IMR-90 (cell line): ENCODE data around the gene CATSPERB. TPM values are rescaled to one million over a fixed set of nuclear protein-coding genes. Genes with fewer than 3 reads are reported as not detected.

Experiments
- ATAC-seq: fragments of 200-7000 bp; cut with Tn5 transposase; 2 replicates; pipeline ENCODE4 v1.9.1; 2020; ENCODE audit warnings: low read depth, mild to moderate bottlenecking, moderate library complexity
- BruUV-seq: library from RNA; stranded (reverse); fragments of 400-500 nt; replicated peaks from 2 replicates; lab custom pipeline; 2021; lab: Mats Ljungman, UMichigan
- CTCF ChIA-PET: fragments of 300-600 bp; formaldehyde crosslinking; extraction: SDS; loops from one replicate; lab custom pipeline; 2021; ENCODE audit warnings: antibody characterized with exemption; lab: Yijun Ruan, JAX
- POLR2A ChIA-PET: fragments of 300-600 bp; sonication (Branson Sonifier 250); formaldehyde crosslinking; loops from one replicate; lab custom pipeline; 2022; ENCODE audit warnings: antibody characterized with exemption; ENCODE audit not compliant: unreplicated experiment; lab: Charles Lee
- DNase-seq: peaks from one replicate; pipeline ENCODE4 v3.0.0; 2013
- H2AFZ ChIP-seq: replicated peaks from 2 replicates; pipeline ENCODE3; 2013; ENCODE audit warnings: low read length, mild to moderate bottlenecking; ENCODE audit not compliant: poor library complexity
- H2AK5ac ChIP-seq: 2 replicates; pipeline ENCODE4 v1.6.1; 2013; ENCODE audit warnings: low read depth, low read length, inconsistent platforms
- H2AK9ac ChIP-seq: replicated peaks from 2 replicates; pipeline ENCODE3; 2013; ENCODE audit warnings: mild to moderate bottlenecking, low read depth, low read length, moderate library complexity; ENCODE audit not compliant: poor library complexity
- H2BK120ac ChIP-seq: 2 replicates; pipeline ENCODE4 v1.6.1; 2013; ENCODE audit warnings: low read depth, low read length, inconsistent platforms
- H2BK15ac ChIP-seq: 3 replicates; pipeline ENCODE4 v1.6.1; 2013; ENCODE audit warnings: low read depth, low read length, inconsistent platforms
- H2BK20ac ChIP-seq: 2 replicates; pipeline ENCODE4 v1.6.1; 2013; ENCODE audit warnings: low read depth, mild to moderate bottlenecking, inconsistent platforms, low read length, moderate library complexity
- H2BK5ac ChIP-seq: 2 replicates; pipeline ENCODE4 v1.6.1; 2013; ENCODE audit warnings: mild to moderate bottlenecking, low read depth, low read length, inconsistent platforms; ENCODE audit not compliant: poor library complexity, severe bottlenecking
- H3K14ac ChIP-seq: replicated peaks from 2 replicates; pipeline ENCODE4 v1.6.1; 2013; ENCODE audit warnings: low read depth, low read length, inconsistent platforms
- H3K18ac ChIP-seq: 2 replicates; pipeline ENCODE4 v1.6.1; 2013; ENCODE audit warnings: low read depth, low read length, control low read depth
- H3K23ac ChIP-seq: 2 replicates; pipeline ENCODE4 v1.6.1; 2013; ENCODE audit warnings: low read depth, low read length, inconsistent platforms
- H3K27ac ChIP-seq: 2 replicates; pipeline ENCODE4 v1.5.1; 2013; ENCODE audit warnings: mild to moderate bottlenecking, control low read depth, low read length; ENCODE audit not compliant: insufficient read depth
- H3K27me3 ChIP-seq: 2 replicates; pipeline ENCODE4 v1.6.1; 2013; ENCODE audit warnings: low read length; ENCODE audit not compliant: control insufficient read depth, insufficient read depth
- H3K36me3 ChIP-seq: 2 replicates; pipeline ENCODE4 v1.6.1; 2013; ENCODE audit warnings: low read length, mixed read lengths; ENCODE audit not compliant: control insufficient read depth, insufficient read depth
- H3K4ac ChIP-seq: 2 replicates; pipeline ENCODE4 v1.6.1; 2013; ENCODE audit warnings: low read depth, low read length, inconsistent platforms
- H3K4me1 ChIP-seq: 2 replicates; pipeline ENCODE4 v1.6.1; 2013; ENCODE audit warnings: low read length, mixed read lengths; ENCODE audit not compliant: control insufficient read depth, insufficient read depth
- H3K4me2 ChIP-seq: 2 replicates; pipeline ENCODE4 v1.6.1; 2013; ENCODE audit warnings: low read depth, mild to moderate bottlenecking, control low read depth, low read length, moderate library complexity
- H3K4me3 ChIP-seq: 2 replicates; pipeline ENCODE4 v1.5.1; 2013; ENCODE audit warnings: low read depth, mild to moderate bottlenecking, control low read depth, low read length, moderate library complexity; ENCODE audit not compliant: insufficient read depth
- H3K56ac ChIP-seq: 2 replicates; pipeline ENCODE4 v1.6.1; 2013; ENCODE audit warnings: low read length, inconsistent platforms; ENCODE audit not compliant: insufficient read depth; ENCODE audit errors: extremely low read depth
- H3K79me1 ChIP-seq, 2 experiments: 2 replicates each; pipeline ENCODE4 v1.6.1; 2013; ENCODE audit warnings: low read length in 2 of 2, inconsistent platforms in 1 of 2, low read depth in 1 of 2
- H3K9ac ChIP-seq: 2 replicates; pipeline ENCODE4 v1.6.1; 2013; ENCODE audit warnings: low read depth, low read length, control low read depth
- H3K9me1 ChIP-seq: 2 replicates; pipeline ENCODE4 v1.6.1; 2013; ENCODE audit warnings: low read length, inconsistent platforms; ENCODE audit not compliant: insufficient read depth
- H3K9me3 ChIP-seq: 2 replicates; pipeline ENCODE4 v1.6.1; 2013; ENCODE audit warnings: low read length; ENCODE audit not compliant: control insufficient read depth, insufficient read depth
- H4K20me1 ChIP-seq: 2 replicates; pipeline ENCODE4 v1.6.1; 2013; ENCODE audit warnings: low read length, inconsistent platforms; ENCODE audit not compliant: insufficient read depth
- H4K5ac ChIP-seq: 2 replicates; pipeline ENCODE4 v1.6.1; 2013; ENCODE audit warnings: mild to moderate bottlenecking, low read depth, low read length, control low read depth
- H4K8ac ChIP-seq, 2 experiments: 2 replicates each; pipeline ENCODE4 v1.6.1; 2013; ENCODE audit warnings: low read depth in 2 of 2, low read length in 2 of 2, control low read depth in 1 of 2, inconsistent platforms in 1 of 2
- H4K91ac ChIP-seq: 2 replicates; pipeline ENCODE4 v1.6.1; 2013; ENCODE audit warnings: low read depth, low read length, inconsistent platforms; ENCODE audit not compliant: insufficient read depth
- CEBPB ChIP-seq: IDR thresholded peaks from 2 replicates; pipeline ENCODE4 v1.6.1; 2012; ENCODE audit warnings: low read depth, low read length, improper control_type of control experiment
- RCOR1 ChIP-seq: IDR thresholded peaks from 2 replicates; pipeline ENCODE4 v1.6.1; 2012; ENCODE audit warnings: mild to moderate bottlenecking, low read length, improper control_type of control experiment; ENCODE audit not compliant: insufficient replicate concordance
- WGBS, 2 experiments: methylation state at CpG; one replicate each; pipeline versions ENCODE4 v1.1.5 to v1.1.7; 2013; ENCODE audit warnings: missing lambda C conversion rate in 2 of 2; ENCODE audit not compliant: insufficient read length in 1 of 2; ENCODE audit errors: extremely low coverage in 2 of 2; 5-methylcytosine and 5-hydroxymethylcytosine counted together
- dilution Hi-C: fragments of 300-500 bp; cut with HindIII; formaldehyde crosslinking; loops from one replicate; pipeline ENCODE4 v1.14.3; 2018; ENCODE audit warnings: low sequenced_read_pairs; ENCODE audit not compliant: unreplicated experiment
- in situ Hi-C: fragments of 300-500 bp; cut with MboI; formaldehyde crosslinking; loops from 3 replicates; pipeline ENCODE4 v1.14.3; 2019; ENCODE audit warnings: low sequenced_read_pairs, inconsistent platforms, mixed read lengths
- intact Hi-C: fragments of 100-400 bp; cut with micrococcal nuclease; formaldehyde crosslinking; loops from 2 replicates; pipeline ENCODE4 v1.10.0; 2022
- polyA plus RNA-seq, 3 experiments: library from polyadenylated mRNA; depleted of rRNA; stranded (reverse); fragments of >200 nt; gene quantifications; 2 replicates each; pipeline ENCODE4 v1.2.3, GENCODE V29; 2012; ENCODE audit warnings: low replicate concordance in 1 of 3
- total RNA-seq: library from RNA; depleted of rRNA; stranded (reverse); fragments of >200 nt; gene quantifications from 2 replicates; pipeline ENCODE4 v1.2.3, GENCODE V29; 2012

The CATSPERB gene
- total and polyA plus RNA-seq, 2 of the 4 experiments (the other 2 are of a cell fraction), result not detected

DNA sequence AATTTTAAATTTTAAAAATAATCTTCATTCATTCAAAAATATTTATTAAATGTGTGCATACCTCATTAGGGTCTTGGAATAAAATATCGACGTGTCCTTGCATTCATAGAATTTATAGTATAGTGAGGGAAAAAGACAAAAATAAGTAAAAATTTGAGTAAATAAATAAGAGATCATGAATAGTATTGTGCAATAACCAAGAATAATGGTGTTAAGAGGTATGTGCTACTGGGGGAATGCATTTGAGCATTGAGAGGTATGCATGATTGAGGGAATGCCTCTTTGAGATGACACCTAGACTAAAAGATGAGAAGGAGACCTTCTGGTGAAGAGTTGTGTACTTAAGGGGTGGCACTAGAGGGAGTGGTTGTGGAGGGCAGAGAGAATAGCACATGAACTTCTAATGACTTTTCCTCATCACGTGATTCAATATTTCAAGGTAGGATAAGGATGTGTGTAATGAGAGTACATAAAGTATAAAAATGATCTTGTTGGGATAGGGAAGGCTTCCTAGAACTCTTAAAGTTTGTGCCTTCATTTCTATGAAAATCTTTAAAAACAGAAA is 18.8 kb upstream of the CATSPERB start:
- H2BK5ac ChIP-seq, result no peak overlapping the region
- H3K56ac ChIP-seq, result no peak overlapping the region
- H2BK120ac ChIP-seq, result no peak overlapping the region
- dilution Hi-C loops (no loop called here), intact Hi-C loops (no loop called here), in situ Hi-C loops (no loop called here)
- no peaks in the 10 kb centered on the region for H4K20me1 ChIP-seq
- no peaks in the 10 kb centered on the region for H3K9me1 ChIP-seq
- no peak for DNase-seq
- no peak overlapping the region for H2BK15ac ChIP-seq
- H4K91ac ChIP-seq, result no peak overlapping the region
- TF ChIP-seq RCOR1 (no peak), CEBPB (peak; percentile 69)
- no peak overlapping the region for H3K18ac ChIP-seq
- H2AK5ac ChIP-seq, result no peak overlapping the region
- no peak overlapping the region for H3K4ac ChIP-seq
- BruUV-seq, result no TSS peak
- H3K14ac ChIP-seq, result no peak overlapping the region
- POLR2A ChIA-PET, result no interaction called here
- H3K4me1 ChIP-seq, result no peaks in the 10 kb centered on the region
- peaks cover 1% of the 10 kb centered on the region; the same call in 1 of the 2 replicates for H3K27me3 ChIP-seq
- no CpG with 5 or more reads among the region's 3 CpGs for WGBS, 2 experiments
- CTCF ChIA-PET, result no interaction called here
- H3K9ac ChIP-seq, result no peak overlapping the region
- no peak for ATAC-seq
- H2AK9ac ChIP-seq, result no peak overlapping the region
- H2BK20ac ChIP-seq, result no peak overlapping the region
- no peak overlapping the region for H4K5ac ChIP-seq
- H3K36me3 ChIP-seq, result no peaks in the 10 kb centered on the region
- no peak overlapping the region for H3K27ac ChIP-seq
- H3K4me3 ChIP-seq, result no peak overlapping the region
- no peak overlapping the region for H2AFZ ChIP-seq
- no peaks in the 10 kb centered on the region for H3K79me1 ChIP-seq
- H4K8ac ChIP-seq, result no peak overlapping the region
- no peaks in the 10 kb centered on the region for H3K9me3 ChIP-seq
- no peak overlapping the region for H3K4me2 ChIP-seq
- H3K23ac ChIP-seq, result no peak overlapping the region
